HepG2 (cell line): ENCODE data around the gene PLXNA1. TPM values are rescaled to one million over a fixed set of nuclear protein-coding genes. Genes with fewer than 3 reads are reported as not detected.

ENCODE experiments used
- CBX2 ChIP-seq, 2 experiments: fragments of 200-600 bp in 1 of 2; sonication (generic); formaldehyde crosslinking in 1 of 2; IDR thresholded peaks; 2 replicates each; pipeline versions ENCODE4 v1.7.0 to v1.8.1; 2018 to 2022; ENCODE audit warnings: low read depth in 2 of 2, low read length in 1 of 2, mild to moderate bottlenecking in 1 of 2, missing genetic modification reagents in 1 of 2
- SUZ12 ChIP-seq: fragments of 150-350 bp; IDR thresholded peaks from 2 replicates; pipeline ENCODE4 v1.6.1; 2014; ENCODE audit warnings: low read depth, low read length
- TCF7 ChIP-seq: sonication (generic); IDR thresholded peaks from 2 replicates; pipeline ENCODE4 v1.6.1; 2016; ENCODE audit warnings: antibody characterized with exemption, low read depth
- THAP7 ChIP-seq: sonication (generic); formaldehyde crosslinking; IDR thresholded peaks from 2 replicates; pipeline ENCODE4 v1.8.1; 2023; ENCODE audit warnings: mild to moderate bottlenecking, missing genetic modification reagents
- ZNF407 ChIP-seq: sonication (generic); formaldehyde crosslinking; IDR thresholded peaks from one replicate; pipeline ENCODE4 v1.5.1; 2020; ENCODE audit warnings: mild to moderate bottlenecking, missing genetic modification reagents; ENCODE audit errors: not compliant biosample characterization
- polyA plus RNA-seq, 8 experiments: library from polyadenylated mRNA; depleted of rRNA in 3 of 8; stranded (reverse) in 7 of 8; unstranded in 1 of 8; fragments of >200 nt; fragmentation: Illumina TruSeq in 4 of 8; extraction: Trizol in 4 of 8; gene quantifications; 2 replicates each; pipeline versions ENCODE4 v1.2.1 to v1.2.3, GENCODE V29; 2011 to 2016; ENCODE audit warnings: low read depth in 4 of 8, missing spikeins in 1 of 8, mixed read lengths in 1 of 8; ENCODE audit not compliant: insufficient read depth in 1 of 8
- total RNA-seq, 5 experiments: library from RNA; depleted of rRNA; stranded (reverse); fragments of >200 nt; fragmentation: Illumina TruSeq; extraction: Trizol; gene quantifications; 2 replicates each; pipeline ENCODE4 v1.2.3, GENCODE V29; 2016; ENCODE audit warnings: low read depth in 1 of 5
- TF ChIP-seq, protein P1 (sequence below): IDR thresholded peaks from 2 replicates; pipeline ENCODE4 v1.6.1; 2016

The PLXNA1 gene
- total and polyA plus RNA-seq, 2 of the 13 experiments (the other 11 are each of a cell fraction or from before 2014, with no cell fraction given): 16.6 to 18.2 TPM

- TF ChIP-seq ZNF407 (CRISPR knock-in tag) (no peak), THAP7 (CRISPR knock-in tag) (no peak), CBX2 (IDR thresholded peaks at IDR 0.05; ENCODE audit: low read depth, low read length) (no peak), CBX2 (CRISPR knock-in tag; IDR thresholded peaks at IDR 0.05; ENCODE audit: low read depth) (no peak), TCF7 (no peak), SUZ12 (no peak)
- TF ChIP-seq, protein P1, sequence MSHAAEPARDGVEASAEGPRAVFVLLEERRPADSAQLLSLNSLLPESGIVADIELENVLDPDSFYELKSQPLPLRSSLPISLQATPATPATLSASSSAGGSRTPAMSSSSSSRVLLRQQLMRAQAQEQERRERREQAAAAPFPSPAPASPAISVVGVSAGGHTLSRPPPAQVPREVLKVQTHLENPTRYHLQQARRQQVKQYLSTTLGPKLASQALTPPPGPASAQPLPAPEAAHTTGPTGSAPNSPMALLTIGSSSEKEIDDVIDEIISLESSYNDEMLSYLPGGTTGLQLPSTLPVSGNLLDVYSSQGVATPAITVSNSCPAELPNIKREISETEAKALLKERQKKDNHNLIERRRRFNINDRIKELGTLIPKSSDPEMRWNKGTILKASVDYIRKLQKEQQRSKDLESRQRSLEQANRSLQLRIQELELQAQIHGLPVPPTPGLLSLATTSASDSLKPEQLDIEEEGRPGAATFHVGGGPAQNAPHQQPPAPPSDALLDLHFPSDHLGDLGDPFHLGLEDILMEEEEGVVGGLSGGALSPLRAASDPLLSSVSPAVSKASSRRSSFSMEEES: no peak
- TF ChIP-seq, all 625 proteins: peak for 0
Measured at GRCh38 chr3:126969586-126969985, 13.3 kb upstream of the PLXNA1 start (continued).
